GM18951 (cell line): ENCODE results near the gene GFOD2.
"Not testable (repeated sequence)": the region's sequence is repeated elsewhere in the genome, so short reads cannot be mapped to it uniquely, and the experiment has no call there.

Experiments used
- POLR2A ChIP-seq: IDR thresholded peaks from 4 replicates; pipeline ENCODE4 v1.6.1; 2011; ENCODE audit warnings: mild to moderate bottlenecking; ENCODE audit not compliant: insufficient read length, insufficient read depth; ENCODE audit errors: extremely low read depth
- in situ Hi-C: fragments of 300-500 bp; cut with MboI; formaldehyde crosslinking; loops from one replicate; pipeline ENCODE4 v1.12.0; 2022; ENCODE audit warnings: low sequenced_read_pairs, mixed read lengths, inconsistent platforms; ENCODE audit not compliant: unreplicated experiment

The GFOD2 gene

GRCh38 chr16:67707210-67707609 is 11.9 kb downstream of the GFOD2 start:
- TF ChIP-seq POLR2A, result no peak
- in situ Hi-C loops, result no loop called here

- no peak for TF ChIP-seq POLR2A
- in situ Hi-C loops, result no loop called here
Observed at GRCh38 chr16:67704110-67704509, 15.0 kb downstream of the GFOD2 start.

- in situ Hi-C loops, result no loop called here
- no peak for TF ChIP-seq POLR2A
Observed at GRCh38 chr16:67703626-67704025, 15.5 kb downstream of the GFOD2 start.

GRCh38 chr16:67702130-67702529 is 17.0 kb downstream of the GFOD2 start:
- no peak for TF ChIP-seq POLR2A
- in situ Hi-C loops, result no loop called here

- in situ Hi-C loops, result no loop called here
- no peak for TF ChIP-seq POLR2A
Observed at GRCh38 chr16:67701420-67701819, 17.7 kb downstream of the GFOD2 start.

GRCh38 chr16:67699265-67699664 is 19.9 kb downstream of the GFOD2 start:
- TF ChIP-seq POLR2A, result no peak
- in situ Hi-C loops, result no loop called here

GRCh38 chr16:67697422-67698185 is 21.5 kb downstream of the GFOD2 start:
- TF ChIP-seq POLR2A, result no peak
- in situ Hi-C loops, result no loop called here

GRCh38 chr16:67694611-67695010 is 24.5 kb downstream of the GFOD2 start:
- in situ Hi-C loops, result no loop called here
- TF ChIP-seq POLR2A, result no peak

- in situ Hi-C loops, result not testable (repeated sequence)
Observed at GRCh38 chr16:67693517-67694285, 25.4 kb downstream of the GFOD2 start.

GRCh38 chr16:67685388-67686112 is 33.6 kb downstream of the GFOD2 start:
- no peak for TF ChIP-seq POLR2A
- in situ Hi-C loops, result no loop called here

- in situ Hi-C loops, result no loop called here
- no peak for TF ChIP-seq POLR2A
Observed at GRCh38 chr16:67683767-67684166, 35.3 kb downstream of the GFOD2 start.

GRCh38 chr16:67679935-67680897 is 38.9 kb downstream of the GFOD2 start:
- TF ChIP-seq POLR2A, result no peak
- in situ Hi-C loops, result no loop called here
